SK-N-SH (cell line): ENCODE measurements around the gene PRM3. TPM values are rescaled to one million over a fixed set of nuclear protein-coding genes. Genes with fewer than 3 reads are reported as not detected.

Experiments used
- CTCF ChIA-PET: fragments of 300-600, 350-600 bp; formaldehyde crosslinking; extraction: SDS; loops from one replicate; lab custom pipeline; 2021; lab: Yijun Ruan, JAX
- POLR2A ChIA-PET: fragments of 350-600 bp; sonication (Branson Sonifier 250); formaldehyde crosslinking; extraction: SDS; loops from one replicate; lab custom pipeline; 2020; ENCODE audit warnings: antibody characterized with exemption, inconsistent platforms; lab: Yijun Ruan, JAX
- DNase-seq: peaks from one replicate; pipeline ENCODE4 v3.0.0; 2012
- H2AFZ ChIP-seq: fragments of 200-600 bp; sonication (generic); 2 replicates; pipeline ENCODE4 v1.8.1; 2016; ENCODE audit warnings: antibody characterized with exemption, mild to moderate bottlenecking, low read depth
- H3F3A ChIP-seq: fragments of 200-600 bp; sonication (generic); replicated peaks from 2 replicates; pipeline ENCODE3; 2016; ENCODE audit warnings: antibody characterized with exemption, mild to moderate bottlenecking; ENCODE audit not compliant: insufficient read depth
- H3K27ac ChIP-seq, 2 experiments: fragments of 200-500 bp in 1 of 2; fragments of 200-600 bp in 1 of 2; sonication (Bioruptor generic) in 1 of 2; sonication (generic), shearing (Covaris generic) in 1 of 2; 2 replicates each; pipeline versions ENCODE4 v1.5.1 to v1.6.1; 2014 to 2016; ENCODE audit warnings: low read depth in 2 of 2, inconsistent platforms in 1 of 2, low read length in 1 of 2, mild to moderate bottlenecking in 1 of 2, mixed read lengths in 1 of 2
- H3K27me3 ChIP-seq: fragments of 200-600 bp; sonication (generic), shearing (Covaris generic); 2 replicates; pipeline ENCODE4 v1.6.1; 2016; ENCODE audit warnings: mixed run types; ENCODE audit not compliant: insufficient read depth
- H3K36me3 ChIP-seq, 2 experiments: fragments of 200-500 bp in 1 of 2; fragments of 200-600 bp in 1 of 2; sonication (Bioruptor generic) in 1 of 2; sonication (generic) in 1 of 2; replicated peaks in 1 of 2; 2 replicates each; pipeline versions ENCODE3 to v1.5.1; 2014 to 2016; ENCODE audit warnings: low read length in 1 of 2, mild to moderate bottlenecking in 1 of 2; ENCODE audit not compliant: insufficient read depth in 2 of 2, control insufficient read depth in 1 of 2
- H3K4me1 ChIP-seq, 2 experiments: fragments of 200-500 bp in 1 of 2; fragments of 200-600 bp in 1 of 2; sonication (Bioruptor generic) in 1 of 2; sonication (generic), shearing (Covaris generic) in 1 of 2; 2 replicates each; pipeline versions ENCODE4 v1.5.1 to v1.6.1; 2014 to 2016; ENCODE audit warnings: low read depth in 1 of 2, low read length in 1 of 2, mixed run types in 1 of 2; ENCODE audit not compliant: insufficient read depth in 2 of 2, control insufficient read depth in 1 of 2
- H3K4me2 ChIP-seq: fragments of 200-600 bp; sonication (generic), shearing (Covaris generic); 2 replicates; pipeline ENCODE4 v1.6.1; 2017; ENCODE audit warnings: mixed run types
- H3K4me3 ChIP-seq, 2 experiments: fragments of 200-500 bp in 1 of 2; fragments of 200-600 bp in 1 of 2; sonication (Bioruptor generic) in 1 of 2; sonication (generic), shearing (Covaris generic) in 1 of 2; 2 replicates each; pipeline versions ENCODE4 v1.5.1 to v1.8.1; 2014 to 2016; ENCODE audit warnings: low read depth in 2 of 2, inconsistent platforms in 1 of 2, low read length in 1 of 2, mild to moderate bottlenecking in 1 of 2, mixed read lengths in 1 of 2, moderate library complexity in 1 of 2
- H3K79me2 ChIP-seq: fragments of 200-600 bp; sonication (generic); 2 replicates; pipeline ENCODE4 v1.8.1; 2017; ENCODE audit warnings: mild to moderate bottlenecking; ENCODE audit not compliant: insufficient read depth
- H3K9ac ChIP-seq: fragments of 200-600 bp; sonication (generic); 2 replicates; pipeline ENCODE4 v1.6.1; 2017; ENCODE audit warnings: mixed run types
- H3K9me2 ChIP-seq: fragments of 200-600 bp; sonication (generic); 2 replicates; pipeline ENCODE4 v1.6.1; 2017; ENCODE audit warnings: mixed run types
- H3K9me3 ChIP-seq: fragments of 200-600 bp; sonication (generic); 2 replicates; pipeline ENCODE4 v1.6.1; 2017; ENCODE audit warnings: mixed run types, mild to moderate bottlenecking, moderate library complexity
- H4K20me1 ChIP-seq: fragments of 200-600 bp; sonication (generic); 2 replicates; pipeline ENCODE4 v1.6.1; 2017; ENCODE audit warnings: mild to moderate bottlenecking, mixed run types; ENCODE audit not compliant: insufficient read depth
- CHD2 ChIP-seq: fragments of 150-350 bp; IDR thresholded peaks from 2 replicates; pipeline ENCODE4 v1.6.1; 2018; ENCODE audit warnings: low read length; ENCODE audit not compliant: partially characterized antibody
- ELF1 ChIP-seq: IDR thresholded peaks from 2 replicates; pipeline ENCODE4 v1.4.0; 2012
- EZH2phosphoT487 ChIP-seq: fragments of 200-600 bp; sonication (generic); IDR thresholded peaks from 2 replicates; pipeline ENCODE4 v1.6.1; 2017; ENCODE audit warnings: low read depth, mixed run types, mild to moderate bottlenecking, antibody characterized with exemption, moderate library complexity, borderline replicate concordance
- FOXJ3 ChIP-seq: sonication (generic); formaldehyde crosslinking; IDR thresholded peaks from 2 replicates; pipeline ENCODE4 v1.5.1; 2020; ENCODE audit warnings: mild to moderate bottlenecking, missing genetic modification reagents
- GATA2 ChIP-seq: sonication (generic); formaldehyde crosslinking; IDR thresholded peaks from 2 replicates; pipeline ENCODE4 v1.5.0; 2020; ENCODE audit warnings: mild to moderate bottlenecking, missing genetic modification reagents
- NRF1 ChIP-seq: IDR thresholded peaks from 2 replicates; pipeline ENCODE4 v1.6.1; 2012; ENCODE audit warnings: low read depth, mild to moderate bottlenecking, low read length
- POLR2AphosphoS5 ChIP-seq: IDR thresholded peaks from 2 replicates; pipeline ENCODE4 v1.6.1; 2012; ENCODE audit warnings: low read depth, low read length
- RAD21 ChIP-seq: IDR thresholded peaks from 2 replicates; pipeline ENCODE4 v1.6.1; 2012; ENCODE audit warnings: mild to moderate bottlenecking, low read length
- RCOR1 ChIP-seq: fragments of 150-350 bp; IDR thresholded peaks from 2 replicates; pipeline ENCODE4 v1.6.1; 2017; ENCODE audit warnings: antibody characterized with exemption, low read length
- SMC3 ChIP-seq: IDR thresholded peaks from 2 replicates; pipeline ENCODE4 v1.6.1; 2012; ENCODE audit warnings: low read depth, low read length, improper control_type of control experiment
- whole genome bisulfite sequencing: methylation state at CpG from one replicate; pipeline ENCODE4 v1.1.6; 2017; ENCODE audit warnings: low lambda C conversion rate; 5-methylcytosine and 5-hydroxymethylcytosine counted together
- polyA plus RNA-seq, 3 experiments: library from polyadenylated mRNA; depleted of rRNA; stranded (reverse); fragments of >200 nt; gene quantifications; 2 replicates each; pipeline ENCODE4 v1.2.3, GENCODE V29; 2012
- TF ChIP-seq, protein P1 (sequence below): fragments of 150-350 bp; IDR thresholded peaks from 2 replicates; pipeline ENCODE4 v1.6.1; 2017; ENCODE audit warnings: antibody characterized with exemption, low read length, low read depth, borderline replicate concordance
- TF ChIP-seq, protein P2 (sequence below): IDR thresholded peaks from 2 replicates; pipeline ENCODE4 v1.4.0; 2012; ENCODE audit warnings: low read depth, borderline replicate concordance
- TF ChIP-seq, protein P3 (sequence below): IDR thresholded peaks from 2 replicates; pipeline ENCODE4 v1.6.1; 2012; ENCODE audit warnings: mild to moderate bottlenecking, low read depth, low read length, moderate library complexity
- TF ChIP-seq, protein P4 (sequence below): IDR thresholded peaks from 2 replicates; pipeline ENCODE4 v1.4.0; 2012; ENCODE audit warnings: low read depth

PRM3 gene
- polyA plus RNA-seq, 1 of the 3 experiments (the other 2 are of a cell fraction), result not detected

DNA sequence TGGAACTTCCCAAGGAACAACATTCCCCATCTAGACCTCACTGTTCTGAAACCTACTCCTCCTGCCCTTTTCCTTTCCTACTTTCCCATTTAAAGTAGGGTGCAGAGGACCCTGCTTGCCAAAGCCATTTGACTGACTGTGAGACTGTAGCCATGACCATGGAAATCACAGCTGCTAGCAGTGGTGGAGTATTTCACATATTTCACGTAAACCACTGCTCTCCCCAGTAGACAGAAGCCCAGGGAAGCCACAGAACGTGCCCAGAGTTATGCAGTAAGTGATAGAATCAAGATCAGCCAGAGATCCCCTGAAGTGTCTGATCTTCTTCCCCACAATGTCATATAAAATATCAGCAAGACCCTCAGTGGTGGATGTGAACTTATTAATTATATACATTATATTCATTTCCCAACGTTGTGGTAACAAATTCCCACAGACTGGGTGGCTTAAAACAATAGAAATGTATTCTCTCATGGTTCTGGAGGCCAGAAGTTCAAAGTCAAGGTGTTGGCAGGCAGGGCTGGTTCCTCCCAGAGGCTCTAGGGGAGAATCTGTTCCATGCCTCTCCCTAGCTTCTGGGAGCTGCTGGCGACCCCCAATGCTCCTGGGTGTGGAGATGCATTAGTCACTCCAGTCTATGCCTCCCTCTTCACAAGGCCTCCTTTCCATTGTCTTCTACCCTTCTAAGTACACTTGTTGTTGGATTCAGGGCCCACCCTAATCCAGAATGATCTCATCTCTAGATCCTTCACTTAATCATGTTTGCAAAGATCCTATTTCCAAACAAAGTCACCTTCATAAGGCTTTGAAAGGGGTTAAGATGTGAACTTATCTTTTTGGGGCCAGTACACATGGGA, 28.4 kb upstream of the PRM3 start:
- Histone ChIP-seq H3K36me3 (no peaks in the 10 kb centered on the region), H3K27ac (no peak overlapping the region), H3K9me3 (no peaks in the 10 kb centered on the region), H3K9me2 (no peaks in the 10 kb centered on the region), H3K9ac (no peak overlapping the region), H2AFZ (no peak overlapping the region), H3K27me3 (no peaks in the 10 kb centered on the region), H3K4me3 (no peak overlapping the region), H3K79me2 (no peaks in the 10 kb centered on the region), H3K4me1 (peaks cover 0 to 24% of the 10 kb centered on the region in 2 experiments; a peak in 2 of 4 replicates), H3F3A (peaks cover 3% of the 10 kb centered on the region), H4K20me1 (no peaks in the 10 kb centered on the region), H3K4me2 (no peak overlapping the region)
- WGBS, result 60% methylated on average over 4 of the region's 4 CpGs
- DNase-seq, result no peak
- TF ChIP-seq, protein P1, sequence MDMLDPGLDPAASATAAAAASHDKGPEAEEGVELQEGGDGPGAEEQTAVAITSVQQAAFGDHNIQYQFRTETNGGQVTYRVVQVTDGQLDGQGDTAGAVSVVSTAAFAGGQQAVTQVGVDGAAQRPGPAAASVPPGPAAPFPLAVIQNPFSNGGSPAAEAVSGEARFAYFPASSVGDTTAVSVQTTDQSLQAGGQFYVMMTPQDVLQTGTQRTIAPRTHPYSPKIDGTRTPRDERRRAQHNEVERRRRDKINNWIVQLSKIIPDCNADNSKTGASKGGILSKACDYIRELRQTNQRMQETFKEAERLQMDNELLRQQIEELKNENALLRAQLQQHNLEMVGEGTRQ, result no peak
- TF ChIP-seq GATA2 (no peak), ELF1 (no peak), NRF1 (no peak), FOXJ3 (CRISPR knock-in tag) (no peak), POLR2AphosphoS5 (no peak), RAD21 (no peak), RCOR1 (no peak), SMC3 (no peak), EZH2phosphoT487 (no peak), CHD2 (no peak)
- TF ChIP-seq, protein P2, sequence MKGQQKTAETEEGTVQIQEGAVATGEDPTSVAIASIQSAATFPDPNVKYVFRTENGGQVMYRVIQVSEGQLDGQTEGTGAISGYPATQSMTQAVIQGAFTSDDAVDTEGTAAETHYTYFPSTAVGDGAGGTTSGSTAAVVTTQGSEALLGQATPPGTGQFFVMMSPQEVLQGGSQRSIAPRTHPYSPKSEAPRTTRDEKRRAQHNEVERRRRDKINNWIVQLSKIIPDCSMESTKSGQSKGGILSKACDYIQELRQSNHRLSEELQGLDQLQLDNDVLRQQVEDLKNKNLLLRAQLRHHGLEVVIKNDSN, result no peak
- TF ChIP-seq, protein P3, sequence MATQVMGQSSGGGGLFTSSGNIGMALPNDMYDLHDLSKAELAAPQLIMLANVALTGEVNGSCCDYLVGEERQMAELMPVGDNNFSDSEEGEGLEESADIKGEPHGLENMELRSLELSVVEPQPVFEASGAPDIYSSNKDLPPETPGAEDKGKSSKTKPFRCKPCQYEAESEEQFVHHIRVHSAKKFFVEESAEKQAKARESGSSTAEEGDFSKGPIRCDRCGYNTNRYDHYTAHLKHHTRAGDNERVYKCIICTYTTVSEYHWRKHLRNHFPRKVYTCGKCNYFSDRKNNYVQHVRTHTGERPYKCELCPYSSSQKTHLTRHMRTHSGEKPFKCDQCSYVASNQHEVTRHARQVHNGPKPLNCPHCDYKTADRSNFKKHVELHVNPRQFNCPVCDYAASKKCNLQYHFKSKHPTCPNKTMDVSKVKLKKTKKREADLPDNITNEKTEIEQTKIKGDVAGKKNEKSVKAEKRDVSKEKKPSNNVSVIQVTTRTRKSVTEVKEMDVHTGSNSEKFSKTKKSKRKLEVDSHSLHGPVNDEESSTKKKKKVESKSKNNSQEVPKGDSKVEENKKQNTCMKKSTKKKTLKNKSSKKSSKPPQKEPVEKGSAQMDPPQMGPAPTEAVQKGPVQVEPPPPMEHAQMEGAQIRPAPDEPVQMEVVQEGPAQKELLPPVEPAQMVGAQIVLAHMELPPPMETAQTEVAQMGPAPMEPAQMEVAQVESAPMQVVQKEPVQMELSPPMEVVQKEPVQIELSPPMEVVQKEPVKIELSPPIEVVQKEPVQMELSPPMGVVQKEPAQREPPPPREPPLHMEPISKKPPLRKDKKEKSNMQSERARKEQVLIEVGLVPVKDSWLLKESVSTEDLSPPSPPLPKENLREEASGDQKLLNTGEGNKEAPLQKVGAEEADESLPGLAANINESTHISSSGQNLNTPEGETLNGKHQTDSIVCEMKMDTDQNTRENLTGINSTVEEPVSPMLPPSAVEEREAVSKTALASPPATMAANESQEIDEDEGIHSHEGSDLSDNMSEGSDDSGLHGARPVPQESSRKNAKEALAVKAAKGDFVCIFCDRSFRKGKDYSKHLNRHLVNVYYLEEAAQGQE, result no peak
- TF ChIP-seq, protein P4, sequence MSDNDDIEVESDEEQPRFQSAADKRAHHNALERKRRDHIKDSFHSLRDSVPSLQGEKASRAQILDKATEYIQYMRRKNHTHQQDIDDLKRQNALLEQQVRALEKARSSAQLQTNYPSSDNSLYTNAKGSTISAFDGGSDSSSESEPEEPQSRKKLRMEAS, result no peak
- ChIA-PET CTCF (interaction anchor here (0.6 to 1.1 kb wide), 4 partner anchors 13 to 55 kb away, joined by 3 to 8 read pairs (median 3); partner anchors contain the start of gene SOCS1), POLR2A (no interaction called here)
